ENCODE data around the gene NOTUM.
"Not testable (repeated sequence)": the region's sequence is repeated elsewhere in the genome, so short reads cannot be mapped to it uniquely, and the experiment has no call there.

The NOTUM gene

GRCh38 chr17:81922566-81923301 lies 38.3 kb downstream of the NOTUM start:
- DNase-seq = no peak

GRCh38 chr17:81921996-81922565 lies 38.9 kb downstream of the NOTUM start:
- no peak for DNase-seq

- no peak for DNase-seq
These were observed 39.5 kb downstream of the NOTUM start for GRCh38 chr17:81921537-81921862.

GRCh38 chr17:81920612-81921536 lies 40.1 kb downstream of the NOTUM start:
- DNase-seq = no peak

GRCh38 chr17:81918832-81919545 lies 42.0 kb downstream of the NOTUM start:
- no peak for DNase-seq

GRCh38 chr17:81918333-81918669 lies 42.7 kb downstream of the NOTUM start:
- DNase-seq = not testable (repeated sequence)

GRCh38 chr17:81917565-81918332 lies 43.2 kb downstream of the NOTUM start, which contains the start of gene SIRT7:
Gene SIRT7, minus strand, starts transcription at chr17:81918176. Its CDS starts 45 bp downstream, at chr17:81918131.
- DNase-seq = peak; percentile 59

GRCh38 chr17:81916234-81917001 lies 44.6 kb downstream of the NOTUM start:
- DNase-seq = no peak

GRCh38 chr17:81915331-81915730 lies 45.7 kb downstream of the NOTUM start:
- no peak for DNase-seq

- no peak for DNase-seq
These were observed 46.7 kb downstream of the NOTUM start for GRCh38 chr17:81914103-81914850.

GRCh38 chr17:81913394-81914102 lies 47.4 kb downstream of the NOTUM start:
- DNase-seq = no peak

GRCh38 chr17:81912441-81913309 lies 48.3 kb downstream of the NOTUM start:
- no peak for DNase-seq

GRCh38 chr17:81911969-81912368 lies 49.0 kb downstream of the NOTUM start:
- DNase-seq = no peak

GRCh38 chr17:81911277-81911961 lies 49.6 kb downstream of the NOTUM start, which contains the start of gene PCYT2:
Gene PCYT2, minus strand, starts transcription at chr17:81911399. Its CDS starts 44 bp downstream, at chr17:81911355.
- DNase-seq = peak; percentile 74

GRCh38 chr17:81910840-81911276 lies 50.1 kb downstream of the NOTUM start:
- DNase-seq = no peak

GRCh38 chr17:81909966-81910839 lies 50.8 kb downstream of the NOTUM start:
- no peak for DNase-seq

GRCh38 chr17:81909231-81909630 lies 51.8 kb downstream of the NOTUM start:
- DNase-seq = no peak
